ENCODE results near the gene PGC. TPM values are rescaled to one million over a fixed set of nuclear protein-coding genes. Genes with fewer than 3 reads are reported as not detected.

PGC gene
- total RNA-seq, 2 experiments from 2014 or later, result not detected

DNA sequence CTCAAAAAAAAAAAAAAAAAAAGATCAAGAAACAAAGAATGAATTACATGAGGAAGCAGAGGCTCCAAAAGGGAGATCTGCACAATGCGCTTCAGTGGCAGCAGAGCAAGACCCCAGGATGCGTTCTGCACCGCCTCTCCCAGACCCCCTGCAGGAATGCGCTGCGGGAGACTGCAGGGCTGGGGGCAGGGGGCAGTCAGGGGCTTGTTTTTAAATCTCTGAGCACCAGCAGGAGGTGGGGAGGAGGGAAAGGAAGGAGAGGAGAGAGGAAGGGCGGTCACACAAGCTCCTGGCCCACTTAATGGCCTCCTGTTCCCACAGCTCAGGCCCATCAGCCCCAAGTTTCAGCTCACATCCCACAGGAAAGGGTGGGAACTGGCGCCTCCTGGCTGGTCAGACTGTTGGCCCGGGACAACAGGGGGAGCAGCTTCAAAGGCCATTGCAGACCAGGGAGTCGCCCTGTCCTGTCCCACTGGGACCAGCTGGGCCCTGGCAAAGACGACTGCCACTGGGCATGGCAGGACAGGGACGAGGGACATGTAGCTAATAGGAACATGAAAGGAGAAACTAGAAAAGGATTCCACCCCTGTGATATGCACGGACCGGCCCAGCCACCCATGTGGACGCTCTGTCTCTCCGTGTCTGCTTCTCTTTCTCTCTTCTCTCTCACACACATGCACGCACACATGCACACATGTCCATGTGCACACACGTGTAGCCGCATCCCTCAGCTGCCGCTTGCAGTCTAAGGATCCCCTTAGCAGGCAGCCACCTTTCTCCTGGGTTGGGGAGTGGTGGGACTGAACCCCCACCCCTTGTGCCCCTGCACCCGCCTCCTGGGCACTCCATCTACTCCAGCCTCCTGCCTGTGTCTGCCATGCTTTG, 46.5 kb downstream of the PGC start:
- H3K4me1 Mint-ChIP-seq, result peaks cover 8% of the 10 kb centered on the region
- ChIA-PET CTCF (no interaction called here), POLR2A (interaction anchor here (1.2 kb wide), 1 partner anchor 11 kb away, joined by 3 read pairs; no protein-coding TSS in a partner anchor)
- no peaks in the 10 kb centered on the region for H3K27me3 Mint-ChIP-seq
- no peaks in the 10 kb centered on the region for H3K9me3 Mint-ChIP-seq
- no peak for DNase-seq
- no peaks in the 10 kb centered on the region for H3K36me3 Mint-ChIP-seq (ENCODE audit: low read depth)
- no peak overlapping the region for H3K4me3 Mint-ChIP-seq
- no peak overlapping the region for H3K27ac Mint-ChIP-seq

DNA sequence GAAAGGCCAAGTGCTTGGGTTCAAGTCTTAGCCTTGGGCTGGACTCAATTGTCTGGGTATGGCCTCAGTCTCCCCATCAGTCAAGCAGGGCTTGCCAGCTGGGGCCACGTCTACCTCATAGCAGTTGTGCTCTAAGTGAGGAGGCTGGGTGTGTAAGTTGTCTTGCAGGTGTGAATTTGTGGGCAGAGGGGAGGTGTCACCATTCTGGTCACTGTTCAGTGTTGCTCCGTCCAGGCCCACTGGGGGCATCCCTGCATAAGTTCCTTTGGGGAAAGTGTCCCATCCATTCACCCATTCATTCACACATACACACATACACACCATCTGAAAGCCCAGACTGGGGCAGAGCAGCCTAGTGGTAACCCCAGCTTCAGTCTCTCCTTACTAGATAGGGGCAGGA, 48.1 kb downstream of the PGC start:
- DNase-seq, result no peak
- Mint-ChIP-seq H3K9me3 (no peaks in the 10 kb centered on the region), H3K27ac (no peak overlapping the region), H3K36me3 (ENCODE audit: low read depth) (no peaks in the 10 kb centered on the region), H3K4me3 (no peak overlapping the region), H3K4me1 (no peaks in the 10 kb centered on the region), H3K27me3 (no peaks in the 10 kb centered on the region)
- ChIA-PET POLR2A (no interaction called here), CTCF (no interaction called here)

DNA sequence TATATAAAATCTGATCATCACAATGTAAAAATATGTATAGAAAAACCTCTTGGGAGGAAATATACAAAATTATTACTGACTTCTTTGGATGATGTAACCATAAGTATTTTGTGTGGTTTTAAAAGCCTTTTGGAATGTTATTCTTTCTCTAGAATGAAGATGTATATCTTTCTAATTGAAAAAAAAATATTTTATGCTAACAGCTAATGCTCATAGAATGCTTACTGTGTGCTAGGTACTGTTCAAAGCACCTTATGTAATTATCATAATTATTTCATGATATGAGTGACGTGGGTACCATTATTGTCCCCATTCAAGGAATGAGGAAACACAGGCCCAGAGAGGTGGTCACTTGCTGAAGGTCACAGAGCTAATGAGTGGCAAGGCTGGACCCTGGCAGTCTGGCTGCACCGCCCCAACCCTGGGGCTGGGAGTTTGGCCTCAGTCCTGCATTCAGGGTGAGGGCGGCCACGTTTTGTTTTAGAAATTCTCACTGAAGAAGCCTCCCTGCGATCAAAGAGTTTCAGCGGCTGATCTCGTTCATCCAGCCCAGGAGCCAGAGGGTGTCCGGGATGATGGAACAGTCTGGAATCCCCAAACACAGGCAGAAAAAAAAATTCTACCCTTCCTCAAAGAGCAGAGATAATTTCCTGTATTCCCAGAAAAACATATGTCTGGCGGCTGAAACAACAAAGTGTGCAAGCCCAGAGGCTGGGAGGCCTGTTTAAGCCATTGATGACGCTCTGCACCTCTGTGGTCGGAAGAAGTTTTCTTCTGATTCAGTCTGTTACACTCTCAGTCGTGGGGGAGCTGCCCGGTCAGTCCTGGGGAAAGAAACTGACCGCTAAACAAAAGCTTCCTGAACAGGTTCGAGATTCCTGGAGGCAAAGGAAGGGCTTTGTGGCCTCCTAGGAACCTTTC, 49.1 kb downstream of the PGC start:
- Mint-ChIP-seq H3K36me3 (ENCODE audit: low read depth) (no peaks in the 10 kb centered on the region), H3K27ac (no peak overlapping the region), H3K4me3 (no peak overlapping the region), H3K4me1 (no peaks in the 10 kb centered on the region), H3K27me3 (no peaks in the 10 kb centered on the region), H3K9me3 (no peaks in the 10 kb centered on the region)
- ChIA-PET POLR2A (no interaction called here), CTCF (interaction anchor here (1.2 kb wide), 1 partner anchor 12 kb away, joined by 3 read pairs; no protein-coding TSS in a partner anchor)
- no peak for DNase-seq

DNA sequence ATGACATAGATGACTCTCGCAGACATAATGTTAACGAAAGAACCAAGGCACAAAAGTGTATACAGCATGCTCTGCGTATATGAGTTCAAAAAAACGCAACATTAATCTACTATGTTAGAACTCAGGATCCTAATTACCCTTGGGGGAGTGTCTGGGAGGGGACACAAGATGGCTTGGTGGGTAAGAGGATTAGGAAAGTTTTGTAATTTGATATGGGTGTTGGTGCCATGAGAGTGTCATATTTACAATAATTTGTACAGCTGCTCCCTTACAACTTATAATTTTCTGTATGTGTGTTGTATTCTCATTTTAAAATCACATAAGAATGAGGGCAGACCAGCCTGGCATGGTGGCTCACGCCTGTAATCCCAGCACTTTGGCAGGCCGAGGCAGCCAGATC, 50.4 kb downstream of the PGC start:
- no peaks in the 10 kb centered on the region for H3K27me3 Mint-ChIP-seq
- POLR2A ChIA-PET, result no interaction called here
- no peaks in the 10 kb centered on the region for H3K4me1 Mint-ChIP-seq
- H3K36me3 Mint-ChIP-seq (ENCODE audit: low read depth), result no peaks in the 10 kb centered on the region
- H3K9me3 Mint-ChIP-seq, result no peaks in the 10 kb centered on the region
- CTCF ChIA-PET, result no interaction called here
- H3K27ac Mint-ChIP-seq, result no peak overlapping the region
- H3K4me3 Mint-ChIP-seq, result no peak overlapping the region
- no peak for DNase-seq

DNA sequence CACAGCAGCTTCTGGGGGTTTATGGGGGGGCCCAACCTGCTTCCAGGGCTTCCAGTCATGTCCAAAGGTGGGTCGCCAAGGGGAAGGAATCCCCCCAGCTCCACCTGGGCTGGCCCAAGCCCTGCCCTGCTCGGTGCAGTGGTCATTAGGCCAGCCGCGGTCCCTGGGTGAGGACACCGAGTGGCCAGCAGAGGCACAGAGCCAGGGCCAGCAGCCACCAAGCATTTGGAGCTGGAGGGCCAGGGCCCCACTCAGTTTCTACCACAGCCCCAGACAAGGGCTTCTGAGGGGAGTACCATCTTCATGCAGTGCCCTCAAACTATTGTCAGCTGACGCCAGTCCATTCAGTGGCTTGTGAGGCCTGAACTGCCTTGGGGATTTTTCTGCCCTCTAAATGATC, 51.4 kb downstream of the PGC start:
- Mint-ChIP-seq H3K4me3 (no peak overlapping the region), H3K9me3 (no peaks in the 10 kb centered on the region), H3K27ac (no peak overlapping the region), H3K27me3 (no peaks in the 10 kb centered on the region), H3K4me1 (no peaks in the 10 kb centered on the region), H3K36me3 (ENCODE audit: low read depth) (no peaks in the 10 kb centered on the region)
- CTCF ChIA-PET, result interaction anchor here (0.9 to 1.4 kb wide), 2 partner anchors 9 to 13 kb away, joined by 3 read pairs; no protein-coding TSS in a partner anchor
- POLR2A ChIA-PET, result no interaction called here
- no peak for DNase-seq

DNA sequence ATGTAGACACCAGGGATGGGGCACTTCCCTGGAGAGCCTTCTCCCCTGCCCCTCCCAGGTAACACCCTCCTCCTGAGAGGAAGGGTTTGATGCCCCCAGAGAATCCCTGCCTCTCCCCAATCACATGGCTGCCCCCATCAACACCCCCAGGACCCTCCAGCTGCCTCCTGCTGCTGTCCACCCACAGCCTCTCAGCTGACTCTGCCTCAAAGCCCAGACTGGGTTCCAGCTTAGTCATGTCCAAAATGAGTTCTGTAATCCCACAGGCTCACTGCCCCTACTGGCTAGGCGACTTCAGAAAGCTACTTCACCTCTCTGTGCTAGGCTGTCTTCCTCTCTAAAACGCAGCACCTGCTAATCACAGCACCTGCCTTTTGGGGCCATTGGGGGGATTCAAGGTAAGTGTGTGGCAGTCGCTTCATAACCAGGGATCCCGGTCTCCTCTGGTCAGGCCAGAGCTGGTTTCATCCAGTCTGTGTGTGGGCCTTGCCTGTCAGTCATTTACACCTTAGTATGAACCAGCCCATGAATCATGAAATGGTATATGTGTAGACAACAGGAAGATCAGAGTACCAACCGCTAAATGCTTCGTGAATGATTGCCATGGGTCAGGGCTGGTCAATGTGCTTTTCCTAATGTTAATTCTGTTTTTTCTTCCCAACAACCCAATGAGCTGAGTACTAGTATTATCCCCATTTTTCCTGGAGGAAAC, 52.2 kb downstream of the PGC start:
- ChIA-PET POLR2A (no interaction called here), CTCF (interaction anchor here (0.9 to 1.4 kb wide), 2 partner anchors 10 to 12 kb away, joined by 3 read pairs; no protein-coding TSS in a partner anchor)
- no peaks in the 10 kb centered on the region for H3K4me1 Mint-ChIP-seq
- H3K9me3 Mint-ChIP-seq, result no peaks in the 10 kb centered on the region
- H3K36me3 Mint-ChIP-seq (ENCODE audit: low read depth), result no peaks in the 10 kb centered on the region
- no peak overlapping the region for H3K27ac Mint-ChIP-seq
- no peak for DNase-seq
- H3K27me3 Mint-ChIP-seq, result no peaks in the 10 kb centered on the region
- no peak overlapping the region for H3K4me3 Mint-ChIP-seq

DNA sequence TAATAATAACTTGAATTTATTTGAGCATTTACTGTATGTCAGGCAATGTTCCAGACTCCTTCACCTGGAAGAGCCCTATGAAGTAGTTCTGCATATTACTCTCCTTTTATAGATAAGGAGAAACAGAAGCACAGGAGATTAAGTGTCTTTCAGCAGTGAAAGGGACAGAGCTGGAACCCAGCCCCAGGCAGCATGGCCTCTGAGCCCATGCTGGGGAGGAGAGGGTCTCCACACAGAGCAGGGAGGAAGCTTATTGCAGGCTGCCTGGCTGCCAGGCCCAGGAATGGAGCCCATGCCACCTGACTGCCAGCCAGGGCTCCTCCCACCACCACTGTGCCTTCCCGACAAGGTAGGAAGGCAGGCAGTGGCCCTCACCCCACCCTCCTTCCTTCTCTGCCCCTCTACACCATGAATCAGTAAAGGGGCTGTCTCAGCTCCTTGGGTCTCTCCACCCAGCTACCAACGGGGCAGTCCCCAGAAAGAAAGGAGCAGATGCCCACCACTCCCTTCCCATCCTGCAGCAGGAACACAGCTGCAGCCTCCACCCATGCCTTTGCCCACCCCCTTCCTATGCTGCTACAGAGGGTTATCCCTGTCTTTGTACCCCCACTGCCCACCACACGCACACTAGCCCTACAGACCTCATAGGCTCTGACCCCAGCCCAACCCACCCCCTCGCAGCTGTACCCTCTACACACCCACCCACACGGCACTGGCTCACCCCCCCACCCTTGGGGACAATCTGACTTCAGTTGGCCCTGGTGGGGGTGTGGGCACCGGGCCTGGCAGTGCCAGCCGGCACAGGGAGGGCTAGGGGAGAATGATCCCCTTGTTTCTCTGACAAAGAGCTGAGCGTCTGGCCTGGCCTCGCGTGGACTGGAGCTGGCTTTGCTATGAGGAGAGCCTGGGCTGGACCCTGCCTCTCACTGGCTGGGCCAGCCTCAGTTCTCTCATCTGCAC, 53.6 kb downstream of the PGC start:
- CTCF ChIA-PET, result interaction anchor here (0.9 kb wide), 1 partner anchor 10 kb away, joined by 3 read pairs; no protein-coding TSS in a partner anchor
- Mint-ChIP-seq H3K27ac (no peak overlapping the region), H3K27me3 (no peaks in the 10 kb centered on the region), H3K4me3 (no peak overlapping the region), H3K36me3 (ENCODE audit: low read depth) (no peaks in the 10 kb centered on the region), H3K9me3 (no peaks in the 10 kb centered on the region), H3K4me1 (peaks cover 4% of the 10 kb centered on the region)
- POLR2A ChIA-PET, result no interaction called here
- DNase-seq, result no peak

DNA sequence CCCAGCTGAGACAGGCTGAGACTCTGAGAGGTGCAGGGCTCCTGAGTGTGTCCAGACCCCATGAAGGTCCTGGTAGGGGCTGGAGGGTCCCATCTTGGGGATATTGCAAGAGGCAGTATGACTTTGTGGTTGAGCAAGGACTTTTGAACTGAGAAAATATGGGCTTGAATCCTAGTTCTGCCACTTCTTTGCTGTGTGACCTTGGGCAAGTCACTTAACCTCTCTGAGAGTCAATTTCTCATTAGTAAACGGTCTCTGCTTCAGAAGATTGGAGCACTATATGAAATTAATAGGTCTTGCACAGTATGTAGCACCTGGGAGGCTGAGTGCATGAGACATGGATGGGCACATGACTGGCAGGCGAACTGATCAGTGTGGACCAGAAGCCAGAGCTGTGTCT, 54.5 kb downstream of the PGC start:
- POLR2A ChIA-PET, result no interaction called here
- H3K9me3 Mint-ChIP-seq, result no peaks in the 10 kb centered on the region
- H3K4me3 Mint-ChIP-seq, result no peak overlapping the region
- no peaks in the 10 kb centered on the region for H3K27me3 Mint-ChIP-seq
- no peak overlapping the region for H3K27ac Mint-ChIP-seq
- DNase-seq, result no peak
- peaks cover 4% of the 10 kb centered on the region for H3K4me1 Mint-ChIP-seq
- CTCF ChIA-PET, result interaction anchor here (0.9 to 1.7 kb wide), 3 partner anchors 9 to 14 kb away, joined by 3 to 5 read pairs (median 3); no protein-coding TSS in a partner anchor
- no peaks in the 10 kb centered on the region for H3K36me3 Mint-ChIP-seq (ENCODE audit: low read depth)

DNA sequence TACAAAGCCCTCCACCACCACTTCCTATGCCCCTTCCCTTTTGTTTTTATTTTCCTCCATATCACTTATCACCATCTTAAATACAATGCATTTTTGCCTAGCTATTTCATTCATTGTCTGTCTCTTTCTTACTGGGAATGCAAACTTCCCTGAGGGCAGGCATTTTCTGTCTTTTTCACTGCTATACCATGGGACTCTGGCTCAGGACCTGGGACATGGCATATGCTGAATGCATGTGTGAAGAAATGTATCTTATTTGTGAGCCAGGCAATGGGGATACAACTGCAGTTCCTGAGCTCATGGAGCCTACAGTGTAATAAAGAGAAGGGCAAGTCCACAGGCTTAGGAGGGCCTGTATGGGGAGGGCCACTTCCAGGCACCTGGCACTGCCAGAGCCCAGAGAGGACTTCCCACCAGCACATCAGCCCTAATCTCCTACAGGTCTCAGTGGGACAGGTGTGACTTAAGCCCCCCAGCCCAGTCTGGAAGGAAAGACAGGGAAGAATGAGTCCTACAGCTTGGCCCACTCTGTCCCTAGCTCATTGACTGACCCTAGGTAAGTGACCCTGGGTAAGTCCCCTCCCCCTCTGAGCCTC, 55.0 kb downstream of the PGC start:
- Mint-ChIP-seq H3K27me3 (no peaks in the 10 kb centered on the region), H3K9me3 (no peaks in the 10 kb centered on the region), H3K4me1 (peaks cover 4% of the 10 kb centered on the region), H3K4me3 (no peak overlapping the region), H3K36me3 (ENCODE audit: low read depth) (no peaks in the 10 kb centered on the region), H3K27ac (no peak overlapping the region)
- ChIA-PET CTCF (interaction anchor here (1.2 to 1.7 kb wide), 2 partner anchors 9 to 14 kb away, joined by 3 to 5 read pairs; no protein-coding TSS in a partner anchor), POLR2A (no interaction called here)
- DNase-seq, result no peak

DNA sequence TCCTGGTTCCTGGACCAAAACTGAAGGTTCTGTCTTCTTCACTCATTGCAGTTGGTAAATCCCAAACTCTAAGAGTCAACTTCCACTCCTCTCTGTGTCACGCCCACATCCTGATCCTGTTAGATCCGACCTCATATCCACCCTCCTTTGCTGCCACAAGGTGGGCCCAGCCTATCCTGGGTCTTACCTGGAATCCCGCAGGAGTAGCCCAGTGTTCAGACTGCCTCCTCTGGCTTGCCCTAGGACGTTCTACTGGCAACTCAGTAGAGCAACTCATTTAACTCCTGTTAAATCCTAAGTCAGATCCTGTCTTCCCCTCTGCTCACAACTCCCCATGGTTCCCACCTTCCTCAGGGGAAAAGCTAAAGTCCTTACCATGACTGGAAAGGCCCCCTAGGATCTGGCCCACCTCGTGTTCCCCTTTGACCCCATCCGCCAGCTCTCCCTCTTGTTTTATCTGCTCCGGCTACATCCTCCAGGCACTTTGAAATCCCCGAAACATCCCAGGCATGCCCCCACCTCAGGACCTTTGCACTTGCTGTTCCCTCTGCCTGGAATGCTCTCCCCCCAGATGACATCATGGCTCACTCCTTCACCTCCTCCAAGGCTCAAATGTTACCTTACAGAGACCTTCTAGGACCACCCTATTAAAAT, 55.6 kb downstream of the PGC start:
- ChIA-PET POLR2A (no interaction called here), CTCF (interaction anchor here (1.2 to 1.7 kb wide), 2 partner anchors 8 to 15 kb away, joined by 3 to 5 read pairs; no protein-coding TSS in a partner anchor)
- Mint-ChIP-seq H3K27ac (no peak overlapping the region), H3K27me3 (no peaks in the 10 kb centered on the region), H3K9me3 (no peaks in the 10 kb centered on the region), H3K4me1 (peaks cover 4% of the 10 kb centered on the region), H3K4me3 (no peak overlapping the region), H3K36me3 (ENCODE audit: low read depth) (no peaks in the 10 kb centered on the region)
- no peak for DNase-seq

DNA sequence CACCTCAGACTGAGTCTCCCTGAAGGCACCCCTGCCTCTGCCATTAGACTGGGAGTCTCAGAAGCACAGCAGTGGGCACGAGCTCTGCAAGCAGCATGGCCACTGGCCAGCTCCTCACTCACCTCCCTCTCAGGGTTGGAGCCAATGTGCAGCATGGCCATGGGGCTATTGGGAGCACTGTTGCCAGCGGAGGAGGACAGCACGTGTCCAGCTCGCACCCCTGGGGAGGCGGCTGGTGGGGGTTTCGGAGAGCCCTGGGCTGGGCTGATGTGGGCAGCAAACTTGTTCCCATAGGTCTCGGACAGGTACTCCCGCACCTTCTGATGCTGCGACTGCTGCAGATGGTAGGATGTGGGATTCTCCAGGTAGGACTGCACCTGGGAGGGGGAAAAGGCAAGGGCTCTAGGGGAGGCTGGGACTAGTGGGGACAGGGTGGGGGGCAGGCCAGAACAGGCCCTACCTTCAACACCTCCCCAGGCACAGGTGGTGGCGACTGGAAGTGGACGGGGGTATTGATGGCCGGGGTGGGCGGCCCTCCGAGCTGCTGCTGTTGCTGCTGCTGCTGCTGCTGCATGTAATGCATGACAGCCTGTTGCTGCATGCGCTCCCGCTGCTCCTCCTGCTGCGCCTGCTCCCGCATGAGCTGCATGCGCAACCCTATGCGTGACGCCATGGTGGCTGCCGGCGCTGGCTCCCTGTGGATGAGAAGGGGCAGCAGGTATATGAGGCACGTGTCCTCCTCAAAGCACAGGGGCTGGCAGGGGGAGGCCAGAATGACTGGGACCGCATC, 56.5 kb downstream of the PGC start:
- H3K36me3 Mint-ChIP-seq (ENCODE audit: low read depth), result no peaks in the 10 kb centered on the region
- H3K4me1 Mint-ChIP-seq, result peaks cover 4% of the 10 kb centered on the region
- ChIA-PET POLR2A (no interaction called here), CTCF (interaction anchor here (0.7 kb wide), 1 partner anchor 322 kb away, joined by 3 read pairs; no protein-coding TSS in a partner anchor)
- H3K27me3 Mint-ChIP-seq, result no peaks in the 10 kb centered on the region
- H3K27ac Mint-ChIP-seq, result no peak overlapping the region
- no peaks in the 10 kb centered on the region for H3K9me3 Mint-ChIP-seq
- H3K4me3 Mint-ChIP-seq, result no peak overlapping the region
- DNase-seq, result no peak
